ENCODE measurements around the gene NCAM2. TPM values are rescaled to one million over a fixed set of nuclear protein-coding genes. Genes with fewer than 3 reads are reported as not detected.

The NCAM2 gene
- total and polyA plus RNA-seq, 2 donors (not counting 1 experiment from before 2014, with no cell fraction given) = 0.13 TPM; not detected in 1

DNA sequence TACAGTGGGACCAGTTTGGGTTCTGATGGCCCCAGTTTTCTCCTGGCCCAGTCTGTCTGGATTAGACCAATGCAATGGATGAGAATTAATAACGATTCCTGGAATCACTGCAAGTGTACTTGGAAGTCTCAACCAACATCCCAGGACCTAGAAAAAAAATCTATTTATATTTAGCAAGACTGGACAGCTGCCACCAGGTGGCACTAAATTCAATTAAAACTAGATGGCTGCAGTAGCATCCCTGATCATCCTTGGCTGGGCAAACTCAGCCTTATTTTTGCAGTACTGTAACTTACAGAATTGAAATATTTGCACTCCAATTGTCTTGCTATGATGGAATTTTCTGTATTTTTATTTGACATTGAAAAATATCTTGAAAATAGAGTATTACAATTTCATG is 165.7 kb downstream of the NCAM2 start:
- CTCF ChIA-PET = interaction anchor here (1.1 kb wide), 1 partner anchor 1627 kb away, joined by 7 read pairs; no protein-coding TSS in a partner anchor
- peak; percentile 45 for ATAC-seq (ENCODE audit: low read depth)

More for the DNA sequence above, 165.7 kb downstream of the NCAM2 start:
- Mint-ChIP-seq H3K27me3 (no peaks in the 10 kb centered on the region), H3K9me3 (ENCODE audit: insufficient read depth) (peaks cover 3% of the 10 kb centered on the region), H3K4me3 (no peak overlapping the region), H3K27ac (no peak overlapping the region), H3K4me1 (peaks cover 8% of the 10 kb centered on the region)
- no peaks in the 10 kb centered on the region for H3K79me2 ChIP-seq (ENCODE audit: control insufficient read depth, insufficient read depth, low read length)
- H3K36me3 ChIP-seq (replicated peaks in 1 of 2; ENCODE audit: control extremely low read depth in 1 of 2, control insufficient read depth in 1 of 2, extremely low read depth in 1 of 2, insufficient read depth in 2 of 2, low read length in 1 of 2) = no peaks in the 10 kb centered on the region
- no peak overlapping the region for H2AFZ ChIP-seq (ENCODE audit: insufficient read depth, low read depth, low read length, poor library complexity, severe bottlenecking)
- no peak overlapping the region for H3K4me2 ChIP-seq (replicated peaks; ENCODE audit: low read depth, low read length, poor library complexity, severe bottlenecking)
- H3K4me1 ChIP-seq (ENCODE audit: control insufficient read depth in 2 of 2, insufficient read depth in 2 of 2, low read length in 2 of 2) = peaks cover 0 to 6% of the 10 kb centered on the region in 2 donors
- TF ChIP-seq EZH2 (IDR thresholded peaks at IDR 0.05; ENCODE audit: borderline replicate concordance, insufficient read depth, low read depth, low read length, poor library complexity, severe bottlenecking) = no peak
- peak; percentile 69 for TF ChIP-seq CTCF (IDR thresholded peaks at IDR 0.05)
- H3K27ac ChIP-seq (ENCODE audit: low read length in 2 of 2) = no peak overlapping the region
- no CpG with 5 or more reads among the region's 1 CpG for WGBS (ENCODE audit: insufficient coverage)
- H3K4me3 ChIP-seq (ENCODE audit: control extremely low read depth in 1 of 5, extremely low read depth in 1 of 5, insufficient read depth in 1 of 5, low read depth in 2 of 5, low read length in 4 of 5) = no peak overlapping the region
- DNase-seq = peak; percentile 47
- H4K20me1 ChIP-seq (ENCODE audit: control insufficient read depth, insufficient read depth, low read length, poor library complexity, severe bottlenecking) = no peaks in the 10 kb centered on the region
- no peaks in the 10 kb centered on the region for H3K27me3 ChIP-seq (replicated peaks in 1 of 4; ENCODE audit: control extremely low read depth in 1 of 4, control insufficient read depth in 3 of 4, insufficient read depth in 4 of 4, low read length in 3 of 4)
- POLR2A ChIA-PET = no interaction called here
- intact Hi-C loops (cut with micrococcal nuclease) = no loop called here
- no peak overlapping the region for H3K9ac ChIP-seq (ENCODE audit: low read length)
- no peaks in the 10 kb centered on the region for H3K9me3 ChIP-seq (ENCODE audit: control extremely low read depth in 1 of 3, control insufficient read depth in 2 of 3, insufficient read depth in 1 of 3, low read length in 2 of 3)
